ENCODE results near the gene NCKAP5. TPM values are rescaled to one million over a fixed set of nuclear protein-coding genes. Genes with fewer than 3 reads are reported as not detected.

Gene NCKAP5
- total and polyA plus RNA-seq, 4 donors, result 0.57 to 2.8 (median 2.4) TPM

- Histone ChIP-seq H3K9ac (ENCODE audit: low read depth in 1 of 2, low read length in 2 of 2) (no peak overlapping the region), H3K4me1 (ENCODE audit: control insufficient read depth in 4 of 4, insufficient read depth in 4 of 4, low read length in 3 of 4) (no peaks in the 10 kb centered on the region), H3K9me3 (ENCODE audit: control insufficient read depth in 4 of 4, low read length in 3 of 4) (no peaks in the 10 kb centered on the region), H3K4me3 (ENCODE audit: low read depth in 1 of 3, low read length in 3 of 3) (no peak overlapping the region), H3K27me3 (ENCODE audit: control insufficient read depth in 4 of 4, insufficient read depth in 4 of 4, low read length in 3 of 4) (no peaks in the 10 kb centered on the region), H3K36me3 (ENCODE audit: control insufficient read depth in 4 of 4, insufficient read depth in 3 of 4, low read depth in 1 of 4, low read length in 3 of 4) (peaks cover 0 to 5% (median 0%) of the 10 kb centered on the region in 4 donors), H3K27ac (ENCODE audit: low read depth in 1 of 2, low read length in 2 of 2) (no peak overlapping the region)
- DNase-seq (ENCODE audit: low spot score), result no peak
- 94% methylated on average over 6 of the region's 6 CpGs for WGBS
- no peak for TF ChIP-seq RAD21 (IDR thresholded peaks at IDR 0.05)
- no peak for TF ChIP-seq HNF4A (conservative IDR thresholded peaks at IDR 0.05)
- TF ChIP-seq NR2F2 (IDR thresholded peaks at IDR 0.05), result no peak
- no peak for TF ChIP-seq FOXA1 (IDR thresholded peaks at IDR 0.05)
- no peak for TF ChIP-seq MAX (IDR thresholded peaks at IDR 0.05)
- TF ChIP-seq GABPA (IDR thresholded peaks at IDR 0.05 in 1 of 2, conservative IDR thresholded peaks at IDR 0.05 in 1 of 2), result no peak
- no peak for TF ChIP-seq HNF4G (IDR thresholded peaks at IDR 0.05)
- TF ChIP-seq YY1 (IDR thresholded peaks at IDR 0.05), result no peak
- no peak for TF ChIP-seq RXRA (IDR thresholded peaks at IDR 0.05)
- no peak for TF ChIP-seq TAF1 (conservative IDR thresholded peaks at IDR 0.05)
- TF ChIP-seq, protein P1, sequence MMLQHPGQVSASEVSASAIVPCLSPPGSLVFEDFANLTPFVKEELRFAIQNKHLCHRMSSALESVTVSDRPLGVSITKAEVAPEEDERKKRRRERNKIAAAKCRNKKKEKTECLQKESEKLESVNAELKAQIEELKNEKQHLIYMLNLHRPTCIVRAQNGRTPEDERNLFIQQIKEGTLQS (IDR thresholded peaks at IDR 0.05), result no peak
Observed at GRCh38 chr2:133086176-133086575, 482.1 kb downstream of the NCKAP5 start.

DNA sequence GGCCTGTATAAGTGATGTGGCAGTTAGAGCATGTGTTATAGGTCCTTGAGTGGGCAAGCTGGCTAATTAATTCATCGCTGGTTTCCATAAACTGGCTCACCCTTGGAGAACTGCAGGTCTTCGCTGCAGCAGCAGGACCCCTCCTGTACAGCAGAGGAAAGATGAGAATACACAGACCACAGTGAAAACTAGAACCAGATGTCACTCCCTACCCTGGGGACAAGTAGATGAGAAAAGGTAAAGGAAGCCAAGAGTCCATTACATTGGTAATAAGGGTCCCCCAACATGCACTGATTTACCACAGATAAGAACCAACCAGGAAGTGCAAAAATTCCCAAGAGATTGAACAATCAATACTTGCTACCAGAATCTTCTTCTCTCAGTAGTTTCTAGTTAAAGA lies 482.6 kb downstream of the NCKAP5 start:
- TF ChIP-seq JUND (IDR thresholded peaks at IDR 0.05) (no peak), GABPA (IDR thresholded peaks at IDR 0.05 in 1 of 2, conservative IDR thresholded peaks at IDR 0.05 in 1 of 2) (no peak), SP1 (IDR thresholded peaks at IDR 0.05) (no peak), RAD21 (IDR thresholded peaks at IDR 0.05) (no peak), MAX (IDR thresholded peaks at IDR 0.05) (no peak), YY1 (IDR thresholded peaks at IDR 0.05) (no peak), CTCF (IDR thresholded peaks at IDR 0.05; ENCODE audit: low read depth, low read length, missing input control) (no peak), TAF1 (conservative IDR thresholded peaks at IDR 0.05) (no peak), EGR1 (IDR thresholded peaks at IDR 0.05; ENCODE audit: low read depth in 2 of 2) (no peak), HNF4A (conservative IDR thresholded peaks at IDR 0.05) (no peak), FOXA2 (IDR thresholded peaks at IDR 0.05) (no peak)
- Histone ChIP-seq H3K27ac (ENCODE audit: low read depth in 1 of 2, low read length in 2 of 2) (no peak overlapping the region), H3K9ac (ENCODE audit: low read depth in 1 of 2, low read length in 2 of 2) (no peak overlapping the region), H3K4me3 (ENCODE audit: low read depth in 1 of 3, low read length in 3 of 3) (no peak overlapping the region), H3K27me3 (ENCODE audit: control insufficient read depth in 4 of 4, insufficient read depth in 4 of 4, low read length in 3 of 4) (no peaks in the 10 kb centered on the region), H3K36me3 (ENCODE audit: control insufficient read depth in 4 of 4, insufficient read depth in 3 of 4, low read depth in 1 of 4, low read length in 3 of 4) (peaks cover 0 to 5% (median 0%) of the 10 kb centered on the region in 4 donors), H3K9me3 (ENCODE audit: control insufficient read depth in 4 of 4, low read length in 3 of 4) (no peaks in the 10 kb centered on the region), H3K4me1 (ENCODE audit: control insufficient read depth in 4 of 4, insufficient read depth in 4 of 4, low read length in 3 of 4) (no peaks in the 10 kb centered on the region)
- no peak for DNase-seq (ENCODE audit: low spot score)
- 96% methylated on average over 2 of the region's 2 CpGs for WGBS

- H3K9me3 ChIP-seq (ENCODE audit: control insufficient read depth in 4 of 4, low read length in 3 of 4), result no peaks in the 10 kb centered on the region
- no peak for DNase-seq (ENCODE audit: low spot score)
- H3K36me3 ChIP-seq (ENCODE audit: control insufficient read depth in 4 of 4, insufficient read depth in 3 of 4, low read depth in 1 of 4, low read length in 3 of 4), result peaks cover 0 to 5% (median 0%) of the 10 kb centered on the region in 4 donors
- no peak overlapping the region for H3K4me3 ChIP-seq (ENCODE audit: low read depth in 1 of 3, low read length in 3 of 3)
- no peaks in the 10 kb centered on the region for H3K27me3 ChIP-seq (ENCODE audit: control insufficient read depth in 4 of 4, insufficient read depth in 4 of 4, low read length in 3 of 4)
- no peaks in the 10 kb centered on the region for H3K4me1 ChIP-seq (ENCODE audit: control insufficient read depth in 4 of 4, insufficient read depth in 4 of 4, low read length in 3 of 4)
- no peak overlapping the region for H3K27ac ChIP-seq (ENCODE audit: low read depth in 1 of 2, low read length in 2 of 2)
- no peak overlapping the region for H3K9ac ChIP-seq (ENCODE audit: low read depth in 1 of 2, low read length in 2 of 2)
- 96% methylated on average over 1 of the region's 1 CpG for whole genome bisulfite sequencing
- TF ChIP-seq SP1 (IDR thresholded peaks at IDR 0.05) (no peak), JUND (IDR thresholded peaks at IDR 0.05) (no peak), FOXA2 (IDR thresholded peaks at IDR 0.05) (no peak), RAD21 (IDR thresholded peaks at IDR 0.05) (no peak), MAX (IDR thresholded peaks at IDR 0.05) (no peak), NR2F2 (IDR thresholded peaks at IDR 0.05) (no peak), HNF4A (conservative IDR thresholded peaks at IDR 0.05) (no peak), TAF1 (conservative IDR thresholded peaks at IDR 0.05) (no peak), RXRA (IDR thresholded peaks at IDR 0.05) (no peak), EGR1 (IDR thresholded peaks at IDR 0.05; ENCODE audit: low read depth in 2 of 2) (no peak), FOXA1 (IDR thresholded peaks at IDR 0.05) (no peak), GABPA (IDR thresholded peaks at IDR 0.05 in 1 of 2, conservative IDR thresholded peaks at IDR 0.05 in 1 of 2) (no peak), HNF4G (IDR thresholded peaks at IDR 0.05) (no peak)
- TF ChIP-seq, protein P2, sequence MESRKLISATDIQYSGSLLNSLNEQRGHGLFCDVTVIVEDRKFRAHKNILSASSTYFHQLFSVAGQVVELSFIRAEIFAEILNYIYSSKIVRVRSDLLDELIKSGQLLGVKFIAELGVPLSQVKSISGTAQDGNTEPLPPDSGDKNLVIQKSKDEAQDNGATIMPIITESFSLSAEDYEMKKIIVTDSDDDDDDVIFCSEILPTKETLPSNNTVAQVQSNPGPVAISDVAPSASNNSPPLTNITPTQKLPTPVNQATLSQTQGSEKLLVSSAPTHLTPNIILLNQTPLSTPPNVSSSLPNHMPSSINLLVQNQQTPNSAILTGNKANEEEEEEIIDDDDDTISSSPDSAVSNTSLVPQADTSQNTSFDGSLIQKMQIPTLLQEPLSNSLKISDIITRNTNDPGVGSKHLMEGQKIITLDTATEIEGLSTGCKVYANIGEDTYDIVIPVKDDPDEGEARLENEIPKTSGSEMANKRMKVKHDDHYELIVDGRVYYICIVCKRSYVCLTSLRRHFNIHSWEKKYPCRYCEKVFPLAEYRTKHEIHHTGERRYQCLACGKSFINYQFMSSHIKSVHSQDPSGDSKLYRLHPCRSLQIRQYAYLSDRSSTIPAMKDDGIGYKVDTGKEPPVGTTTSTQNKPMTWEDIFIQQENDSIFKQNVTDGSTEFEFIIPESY (IDR thresholded peaks at IDR 0.05), result no peak
- TF ChIP-seq, protein P1 (IDR thresholded peaks at IDR 0.05), result no peak
Observed at GRCh38 chr2:133082034-133082433, 486.2 kb downstream of the NCKAP5 start.
